ENCODE results near the gene MRGPRF. TPM values are rescaled to one million over a fixed set of nuclear protein-coding genes. Genes with fewer than 3 reads are reported as not detected.

MRGPRF gene
- total and polyA plus RNA-seq, 11 donors: 1.6 to 13.1 (median 3.5) TPM

Other genes with a start within 250 kb of the MRGPRF start
- gene CPT1A, start 171.3 kb downstream of the MRGPRF start, total RNA-seq: 100 to 1,000 TPM in 1 of 9 donors, 10 to 100 TPM in 8; 33.0 to 116 (median 51.9) TPM
- 10 to 100 TPM; 20.9 to 38.5 TPM for gene CPT1A, start 171.3 kb downstream of the MRGPRF start, polyA plus RNA-seq
- 100 to 1,000 TPM in 2 of 9 donors, 10 to 100 TPM in 7; 59.9 to 120 (median 87.9) TPM for gene MRPL21, start 109.4 kb downstream of the MRGPRF start, total RNA-seq
- gene MRPL21, start 109.4 kb downstream of the MRGPRF start, polyA plus RNA-seq: 100 to 1,000 TPM; 117 to 230 TPM
- gene IGHMBP2, start 109.4 kb downstream of the MRGPRF start, total RNA-seq: 10 to 100 TPM in 6 of 9 donors, 1 to 10 TPM in 3; 8.3 to 18.9 (median 13.7) TPM
- 10 to 100 TPM; 10.3 to 12.6 TPM for gene IGHMBP2, start 109.4 kb downstream of the MRGPRF start, polyA plus RNA-seq
- not detected for gene MRGPRD, start 32.3 kb downstream of the MRGPRF start, total RNA-seq
- gene MRGPRD, start 32.3 kb downstream of the MRGPRF start, polyA plus RNA-seq: not detected
- 10 to 100 TPM in 3 of 9 donors, 1 to 10 TPM in 6; 4.1 to 17.6 (median 7.5) TPM for gene TPCN2, start 35.7 kb upstream of the MRGPRF start, total RNA-seq
- 10 to 100 TPM in 1 of 2 donors, 1 to 10 TPM in 1; 4.8 to 11.1 TPM for gene TPCN2, start 35.7 kb upstream of the MRGPRF start, polyA plus RNA-seq
- gene SMIM38, start 142.7 kb upstream of the MRGPRF start, total RNA-seq: under 1 TPM in 8 of 9 donors, not detected in 1; 0.08 to 0.35 (median 0.15) TPM
- under 1 TPM; 0.08 to 0.15 TPM for gene SMIM38, start 142.7 kb upstream of the MRGPRF start, polyA plus RNA-seq